KMS-11 (cell line): Measurements from ENCODE around the gene RPH3AL.

ENCODE experiments used
- H2AFZ ChIP-seq: fragments of 200-600 bp; sonication (generic); 2 replicates; pipeline ENCODE4 v1.6.1; 2016; ENCODE audit warnings: antibody characterized with exemption, mixed run types, low read depth
- H3K27ac ChIP-seq: fragments of 200-600 bp; sonication (generic); 2 replicates; pipeline ENCODE4 v1.6.1; 2016; ENCODE audit warnings: mild to moderate bottlenecking, mixed run types
- H3K27me3 ChIP-seq: fragments of 200-600 bp; sonication (generic); 2 replicates; pipeline ENCODE4 v1.6.1; 2017; ENCODE audit warnings: mild to moderate bottlenecking, low read depth, mixed run types, moderate library complexity; ENCODE audit not compliant: insufficient read depth
- H3K36me3 ChIP-seq: fragments of 200-600 bp; sonication (generic); 2 replicates; pipeline ENCODE4 v1.6.1; 2017; ENCODE audit warnings: mild to moderate bottlenecking, mixed run types; ENCODE audit not compliant: insufficient read depth
- H3K4me1 ChIP-seq: fragments of 200-600 bp; sonication (generic); 2 replicates; pipeline ENCODE4 v1.6.1; 2016; ENCODE audit warnings: mild to moderate bottlenecking, low read depth, mixed run types; ENCODE audit not compliant: poor library complexity, severe bottlenecking
- H3K4me2 ChIP-seq: fragments of 200-600 bp; sonication (generic); 2 replicates; pipeline ENCODE4 v1.7.0; 2016; ENCODE audit warnings: mild to moderate bottlenecking, mixed run types
- H3K4me3 ChIP-seq: fragments of 200-600 bp; sonication (generic); IDR thresholded peaks from 2 replicates; pipeline ENCODE4 v1.6.1; 2017; ENCODE audit warnings: low read depth, low read length, mixed read lengths; ENCODE audit not compliant: insufficient read depth
- H3K79me2 ChIP-seq: fragments of 200-600 bp; sonication (generic); 2 replicates; pipeline ENCODE4 v1.6.1; 2016; ENCODE audit warnings: low read depth, mixed run types; ENCODE audit not compliant: insufficient read depth
- H3K9ac ChIP-seq: fragments of 200-600 bp; sonication (generic); 2 replicates; pipeline ENCODE4 v1.6.1; 2016; ENCODE audit warnings: mild to moderate bottlenecking, mixed run types
- H4K20me1 ChIP-seq: fragments of 200-600 bp; sonication (generic); 2 replicates; pipeline ENCODE4 v1.6.1; 2016; ENCODE audit warnings: mild to moderate bottlenecking, mixed run types; ENCODE audit not compliant: insufficient read depth
- CTCF ChIP-seq: fragments of 200-600 bp; sonication (generic); conservative IDR thresholded peaks from 2 replicates; pipeline ENCODE4 v1.6.1; 2017; ENCODE audit warnings: low read depth, mild to moderate bottlenecking, antibody characterized with exemption, low read length, moderate library complexity, mixed read lengths

RPH3AL gene

GRCh38 chr17:390025-390424, 37.4 kb upstream of the RPH3AL start:
- H3K27ac ChIP-seq, result no peak overlapping the region
- H3K36me3 ChIP-seq, result no peaks in the 10 kb centered on the region
- no peak overlapping the region for H2AFZ ChIP-seq
- no peaks in the 10 kb centered on the region for H4K20me1 ChIP-seq
- H3K9ac ChIP-seq, result no peak overlapping the region
- no peaks in the 10 kb centered on the region for H3K79me2 ChIP-seq
- H3K27me3 ChIP-seq, result no peaks in the 10 kb centered on the region; the same call in 1 of the 2 replicates
- no peak for TF ChIP-seq CTCF
- no peak overlapping the region for H3K4me3 ChIP-seq
- H3K4me1 ChIP-seq, result no peaks in the 10 kb centered on the region
- H3K4me2 ChIP-seq, result no peak overlapping the region

- H3K36me3 ChIP-seq, result no peaks in the 10 kb centered on the region
- H2AFZ ChIP-seq, result no peak overlapping the region
- no peaks in the 10 kb centered on the region for H3K4me1 ChIP-seq
- H3K4me2 ChIP-seq, result no peak overlapping the region
- no peak for TF ChIP-seq CTCF
- no peaks in the 10 kb centered on the region for H4K20me1 ChIP-seq
- H3K27ac ChIP-seq, result no peak overlapping the region
- no peak overlapping the region for H3K9ac ChIP-seq
- no peak overlapping the region for H3K4me3 ChIP-seq
- H3K27me3 ChIP-seq, result no peaks in the 10 kb centered on the region; the same call in 1 of the 2 replicates
- H3K79me2 ChIP-seq, result no peaks in the 10 kb centered on the region
Observed at GRCh38 chr17:388087-388486, 35.5 kb upstream of the RPH3AL start.

- no peak overlapping the region for H3K4me3 ChIP-seq
- H3K4me1 ChIP-seq, result no peaks in the 10 kb centered on the region
- H3K4me2 ChIP-seq, result no peak overlapping the region
- H3K27me3 ChIP-seq, result no peaks in the 10 kb centered on the region; the same call in 1 of the 2 replicates
- H3K79me2 ChIP-seq, result no peaks in the 10 kb centered on the region
- H3K27ac ChIP-seq, result no peak overlapping the region
- H4K20me1 ChIP-seq, result no peaks in the 10 kb centered on the region
- H2AFZ ChIP-seq, result no peak overlapping the region
- no peak overlapping the region for H3K9ac ChIP-seq
- no peaks in the 10 kb centered on the region for H3K36me3 ChIP-seq
- peak; percentile 30; the same call in 1 of the 2 replicates for TF ChIP-seq CTCF
Observed at GRCh38 chr17:386141-386876, 33.7 kb upstream of the RPH3AL start.

- no peaks in the 10 kb centered on the region; the same call in 1 of the 2 replicates for H3K27me3 ChIP-seq
- H3K36me3 ChIP-seq, result no peaks in the 10 kb centered on the region
- no peaks in the 10 kb centered on the region for H3K79me2 ChIP-seq
- no peak overlapping the region for H3K4me2 ChIP-seq
- H3K4me1 ChIP-seq, result no peaks in the 10 kb centered on the region
- H3K27ac ChIP-seq, result no peak overlapping the region
- no peak overlapping the region for H2AFZ ChIP-seq
- no peak overlapping the region for H3K4me3 ChIP-seq
- TF ChIP-seq CTCF, result no peak
- H4K20me1 ChIP-seq, result no peaks in the 10 kb centered on the region
- H3K9ac ChIP-seq, result no peak overlapping the region
Observed at GRCh38 chr17:385836-386140, 33.2 kb upstream of the RPH3AL start.
